Body of pancreas (tissue), 4 donors: ENCODE measurements around the gene THAP6. TPM values are rescaled to one million over a fixed set of nuclear protein-coding genes. Genes with fewer than 3 reads are reported as not detected.
A peak's percentile ranks its signal among the peaks of the same experiment; 100 is the strongest.

Experiments
- ATAC-seq: fragments of 150-250 bp; one replicate; pipeline ENCODE4 v1.9.1; 2016
- DNase-seq, 4 donors: peaks; one replicate each; pipeline ENCODE4 v3.0.0-alpha.2; 2019
- H3K27ac ChIP-seq, 4 donors: fragments of 200-600 bp; sonication (generic); 1 replicate in 3 of 4; 2 replicates in 1 of 4; pipeline versions ENCODE4 v1.5.1 to v1.6.1; 2016 to 2019; ENCODE audit warnings: mild to moderate bottlenecking in 1 of 4, mixed read lengths in 1 of 4, moderate library complexity in 1 of 4
- H3K27me3 ChIP-seq, 2 donors: fragments of 200-600 bp; sonication (generic); one replicate each; pipeline ENCODE4 v1.6.0; 2016; ENCODE audit warnings: mild to moderate bottlenecking in 1 of 2
- H3K36me3 ChIP-seq, 2 donors: fragments of 200-600 bp; sonication (generic); replicated peaks in 1 of 2; 2 replicates each; pipeline ENCODE4 v1.5.1; 2016; ENCODE audit warnings: low read depth in 2 of 2; ENCODE audit not compliant: insufficient read depth in 1 of 2
- H3K4me1 ChIP-seq: fragments of 200-600 bp; sonication (generic); one replicate; pipeline ENCODE4 v1.6.0; 2016
- H3K4me3 ChIP-seq, 2 donors: fragments of 200-600 bp; sonication (generic); 1 replicate in 1 of 2; 2 replicates in 1 of 2; pipeline ENCODE4 v1.5.1; 2016 to 2019
- H3K9me3 ChIP-seq, 3 donors: fragments of 200-600 bp; sonication (generic); 1 replicate in 2 of 3; 2 replicates in 1 of 3; pipeline ENCODE4 v1.5.1; 2016
- CTCF ChIP-seq, 7 experiments: fragments of 450-650 bp in 4 of 7; fragments of 200-600 bp in 3 of 7; sonication (generic) in 3 of 7; IDR thresholded peaks; one replicate each; pipeline ENCODE4 v1.5.1; 2016 to 2019; ENCODE audit warnings: antibody characterized with exemption in 7 of 7
- POLR2A ChIP-seq, 3 donors: fragments of 450-650 bp; IDR thresholded peaks; one replicate each; pipeline ENCODE4 v1.6.1; 2016; ENCODE audit warnings: antibody characterized with exemption in 3 of 3, mild to moderate bottlenecking in 2 of 3
- WGBS, 2 donors: methylation state at CpG; one replicate each; pipeline ENCODE4 v1.1.5; 2017; 5-methylcytosine and 5-hydroxymethylcytosine counted together
- intact Hi-C: fragments of 100-400 bp; cut with DNase I; formaldehyde crosslinking; loops from one replicate; pipeline ENCODE4 v1.15.1; 2023
- total RNA-seq, 2 donors: library from RNA; depleted of rRNA; stranded (reverse); fragments of >200 nt; gene quantifications; one replicate each; pipeline ENCODE4 v1.1.0, GENCODE V29; 2016

The THAP6 gene
- total RNA-seq, 2 donors from 2014 or later: 15.8 to 21.8 TPM

GRCh38 chr4:75511841-75512240 is 2.4 kb upstream of the THAP6 start:
- no peaks in the 10 kb centered on the region for H3K36me3 ChIP-seq
- peak overlapping the region in 2 of 4 donors; percentile 4 to 47 for H3K27ac ChIP-seq
- 55 to 70% methylated on average over 3 of the region's 3 CpGs for WGBS, 2 donors
- DNase-seq (no peak), ATAC-seq (no peak)
- H3K9me3 ChIP-seq: no peaks in the 10 kb centered on the region
- H3K27me3 ChIP-seq: no peaks in the 10 kb centered on the region
- intact Hi-C loops: no loop called here
- H3K4me3 ChIP-seq: no peak overlapping the region
- peaks cover 26% of the 10 kb centered on the region for H3K4me1 ChIP-seq
- TF ChIP-seq CTCF (IDR thresholded peaks at IDR 0.05) (no peak), POLR2A (IDR thresholded peaks at IDR 0.05) (no peak)

- no peaks in the 10 kb centered on the region for H3K27me3 ChIP-seq
- 33 to 64% methylated on average over 6 of the region's 6 CpGs for WGBS, 2 donors
- TF ChIP-seq CTCF (IDR thresholded peaks at IDR 0.05) (no peak), POLR2A (IDR thresholded peaks at IDR 0.05) (no peak)
- DNase-seq (no peak), ATAC-seq (no peak)
- intact Hi-C loops: no loop called here
- no peaks in the 10 kb centered on the region for H3K36me3 ChIP-seq
- H3K9me3 ChIP-seq: no peaks in the 10 kb centered on the region
- H3K27ac ChIP-seq: peak overlapping the region in 2 of 4 donors; percentile 4 to 95
- H3K4me1 ChIP-seq: peaks cover 26% of the 10 kb centered on the region
- peak overlapping the region; percentile 40 to 51 for H3K4me3 ChIP-seq
Observed at GRCh38 chr4:75512386-75513211, 1.7 kb upstream of the THAP6 start.

GRCh38 chr4:75513526-75514130 is 645 bp upstream of the THAP6 start:
- H3K4me3 ChIP-seq: peak overlapping the region; percentile 40 to 51
- no peaks in the 10 kb centered on the region for H3K9me3 ChIP-seq
- ATAC-seq (no peak), DNase-seq (no peak)
- peaks cover 26% of the 10 kb centered on the region for H3K4me1 ChIP-seq
- peak overlapping the region; percentile 82 to 98 (median 94) for H3K27ac ChIP-seq
- WGBS, 2 donors: 0 to 1% methylated on average over 12 of the region's 12 CpGs
- intact Hi-C loops: no loop called here
- no peaks in the 10 kb centered on the region for H3K36me3 ChIP-seq
- TF ChIP-seq POLR2A (IDR thresholded peaks at IDR 0.05) (no peak), CTCF (IDR thresholded peaks at IDR 0.05) (no peak)
- H3K27me3 ChIP-seq: no peaks in the 10 kb centered on the region

- Histone ChIP-seq H3K36me3 (no peaks in the 10 kb centered on the region), H3K4me3 (peak overlapping the region; percentile 40 to 51), H3K9me3 (no peaks in the 10 kb centered on the region), H3K4me1 (peaks cover 26% of the 10 kb centered on the region), H3K27me3 (no peaks in the 10 kb centered on the region), H3K27ac (peak overlapping the region; percentile 82 to 98 (median 94))
- WGBS, 2 donors: 40 to 44% methylated on average over 9 of the region's 9 CpGs
- no peak for DNase-seq
- TF ChIP-seq CTCF (IDR thresholded peaks at IDR 0.05) (no peak), POLR2A (IDR thresholded peaks at IDR 0.05) (no peak)
- no peak for ATAC-seq
- intact Hi-C loops: no loop called here
Observed at GRCh38 chr4:75514949-75515612, 808 bp downstream of the THAP6 start.
